HepG2 (cell line): ENCODE results near the gene FN1. TPM values are rescaled to one million over a fixed set of nuclear protein-coding genes. Genes with fewer than 3 reads are reported as not detected.

Experiments used
- CBX5 ChIP-seq: sonication (generic); formaldehyde crosslinking; IDR thresholded peaks from 2 replicates; pipeline ENCODE4 v1.4.0; 2020; ENCODE audit warnings: missing genetic modification reagents, borderline replicate concordance
- RAD21 ChIP-seq: fragments of 450-650 bp; formaldehyde crosslinking; IDR thresholded peaks from 2 replicates; pipeline ENCODE4 v1.5.0; 2020; ENCODE audit warnings: mild to moderate bottlenecking
- SOX13 ChIP-seq, 3 experiments: fragments of 450-650 bp in 1 of 3; sonication (generic) in 1 of 3; formaldehyde crosslinking in 1 of 3; IDR thresholded peaks in 2 of 3; conservative IDR thresholded peaks in 1 of 3; 2 replicates each; pipeline versions ENCODE4 v1.5.0 to v1.6.1; 2016 to 2020; ENCODE audit warnings: antibody characterized with exemption in 1 of 3, mild to moderate bottlenecking in 1 of 3, missing compliant biosample characterization in 1 of 3, missing genetic modification reagents in 1 of 3, moderate library complexity in 1 of 3
- SRF ChIP-seq: IDR thresholded peaks from 2 replicates; pipeline ENCODE4 v1.6.1; 2011; ENCODE audit warnings: mild to moderate bottlenecking, low read depth, low read length, moderate library complexity
- ZBTB1 ChIP-seq: sonication (generic); formaldehyde crosslinking; IDR thresholded peaks from 2 replicates; pipeline ENCODE4 v1.4.0; 2020; ENCODE audit warnings: missing genetic modification reagents, borderline replicate concordance
- ZNF142 ChIP-seq: sonication (generic); formaldehyde crosslinking; IDR thresholded peaks from 2 replicates; pipeline ENCODE4 v1.4.0; 2020; ENCODE audit warnings: missing genetic modification reagents
- ZNF343 ChIP-seq: sonication (generic); formaldehyde crosslinking; IDR thresholded peaks from 2 replicates; pipeline ENCODE4 v1.4.0; 2020; ENCODE audit warnings: mild to moderate bottlenecking, missing genetic modification reagents
- ZNF607 ChIP-seq: sonication (generic); formaldehyde crosslinking; IDR thresholded peaks from 2 replicates; pipeline ENCODE4 v1.5.1; 2020; ENCODE audit warnings: missing genetic modification reagents, mild to moderate bottlenecking, borderline replicate concordance
- ZNF710 ChIP-seq: sonication (generic); formaldehyde crosslinking; IDR thresholded peaks from 2 replicates; pipeline ENCODE4 v1.5.0; 2020; ENCODE audit warnings: mild to moderate bottlenecking, missing genetic modification reagents, borderline replicate concordance
- polyA plus RNA-seq, 8 experiments: library from polyadenylated mRNA; depleted of rRNA in 3 of 8; stranded (reverse) in 7 of 8; unstranded in 1 of 8; fragments of >200 nt; fragmentation: Illumina TruSeq in 4 of 8; extraction: Trizol in 4 of 8; gene quantifications; 2 replicates each; pipeline versions ENCODE4 v1.2.1 to v1.2.3, GENCODE V29; 2011 to 2016; ENCODE audit warnings: low read depth in 4 of 8, missing spikeins in 1 of 8, mixed read lengths in 1 of 8; ENCODE audit not compliant: insufficient read depth in 1 of 8
- total RNA-seq, 5 experiments: library from RNA; depleted of rRNA; stranded (reverse); fragments of >200 nt; fragmentation: Illumina TruSeq; extraction: Trizol; gene quantifications; 2 replicates each; pipeline ENCODE4 v1.2.3, GENCODE V29; 2016; ENCODE audit warnings: low read depth in 1 of 5

Gene FN1
- total and polyA plus RNA-seq, 2 of the 13 experiments (the other 11 are each of a cell fraction or from before 2014, with no cell fraction given): 1,847 to 6,471 TPM

DNA sequence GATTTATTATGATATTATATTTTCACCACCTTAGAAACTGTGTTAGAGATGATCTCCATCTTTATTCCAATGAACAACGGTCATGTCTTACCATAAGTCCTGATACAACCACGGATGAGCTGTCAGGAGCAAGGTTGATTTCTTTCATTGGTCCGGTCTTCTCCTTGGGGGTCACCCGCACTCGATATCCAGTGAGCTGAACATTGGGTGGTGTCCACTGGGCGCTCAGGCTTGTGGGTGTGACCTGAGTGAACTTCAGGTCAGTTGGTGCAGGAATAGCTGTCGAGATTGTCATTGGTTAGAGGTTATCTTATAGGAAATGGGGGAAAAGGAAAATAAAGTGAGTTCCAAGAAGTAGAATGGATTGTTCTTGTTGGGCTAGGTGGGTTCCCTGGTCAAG lies 56.8 kb downstream of the FN1 start (continued):
- no peak for TF ChIP-seq ZNF710 (CRISPR knock-in tag)
- TF ChIP-seq ZBTB1 (CRISPR knock-in tag): no peak
- TF ChIP-seq SOX13 (IDR thresholded peaks at IDR 0.05): no peak
- 0 out of 4 replicates have a peak, but pooled peaks of 1 of the 2 experiments have one; percentile 73 for TF ChIP-seq SOX13 (CRISPR knock-in tag; conservative IDR thresholded peaks at IDR 0.05 in 1 of 2, IDR thresholded peaks at IDR 0.05 in 1 of 2)
- 0 out of 2 replicates have a peak, but pooled peaks have one; percentile 9 for TF ChIP-seq RAD21 (CRISPR knock-in tag)
- no peak for TF ChIP-seq SRF
- TF ChIP-seq ZNF142: no peak
- TF ChIP-seq CBX5 (CRISPR knock-in tag): no peak
- TF ChIP-seq ZNF343 (CRISPR knock-in tag): no peak
- no peak for TF ChIP-seq ZNF607 (CRISPR knock-in tag)
- TF ChIP-seq, all 625 proteins: peak for 8
